ENCODE results near the gene CACNA1C.

- TF ChIP-seq, protein P1, sequence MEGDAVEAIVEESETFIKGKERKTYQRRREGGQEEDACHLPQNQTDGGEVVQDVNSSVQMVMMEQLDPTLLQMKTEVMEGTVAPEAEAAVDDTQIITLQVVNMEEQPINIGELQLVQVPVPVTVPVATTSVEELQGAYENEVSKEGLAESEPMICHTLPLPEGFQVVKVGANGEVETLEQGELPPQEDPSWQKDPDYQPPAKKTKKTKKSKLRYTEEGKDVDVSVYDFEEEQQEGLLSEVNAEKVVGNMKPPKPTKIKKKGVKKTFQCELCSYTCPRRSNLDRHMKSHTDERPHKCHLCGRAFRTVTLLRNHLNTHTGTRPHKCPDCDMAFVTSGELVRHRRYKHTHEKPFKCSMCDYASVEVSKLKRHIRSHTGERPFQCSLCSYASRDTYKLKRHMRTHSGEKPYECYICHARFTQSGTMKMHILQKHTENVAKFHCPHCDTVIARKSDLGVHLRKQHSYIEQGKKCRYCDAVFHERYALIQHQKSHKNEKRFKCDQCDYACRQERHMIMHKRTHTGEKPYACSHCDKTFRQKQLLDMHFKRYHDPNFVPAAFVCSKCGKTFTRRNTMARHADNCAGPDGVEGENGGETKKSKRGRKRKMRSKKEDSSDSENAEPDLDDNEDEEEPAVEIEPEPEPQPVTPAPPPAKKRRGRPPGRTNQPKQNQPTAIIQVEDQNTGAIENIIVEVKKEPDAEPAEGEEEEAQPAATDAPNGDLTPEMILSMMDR (IDR thresholded peaks at IDR 0.05): no peak
- TF ChIP-seq POLR2A (IDR thresholded peaks at IDR 0.05): no peak
Measured at GRCh38 chr12:2307550-2307949, 254.8 kb downstream of the CACNA1C start.
